ENCODE results near the gene ZYG11A.

Gene ZYG11A

DNA sequence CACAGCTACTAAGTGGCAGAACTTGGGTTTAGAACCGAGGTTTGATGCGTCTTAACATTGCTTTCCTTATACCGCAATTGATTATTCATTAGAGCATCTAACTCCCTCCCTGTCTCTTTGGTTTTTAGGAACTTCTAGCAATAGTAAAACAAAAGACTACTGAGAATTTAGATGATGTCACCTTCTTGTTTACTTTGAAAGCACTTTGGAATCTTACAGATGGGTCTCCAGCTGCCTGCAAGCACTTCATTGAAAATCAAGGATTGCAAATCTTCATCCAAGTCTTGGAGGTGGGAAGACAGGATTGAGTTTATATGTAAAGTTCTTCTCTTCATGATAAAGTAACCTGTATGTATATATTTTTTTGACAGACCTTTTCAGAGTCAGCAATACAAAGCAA, 35.0 kb downstream of the ZYG11A start:
- DNase-seq (ENCODE audit: low read depth) = no peak

DNA sequence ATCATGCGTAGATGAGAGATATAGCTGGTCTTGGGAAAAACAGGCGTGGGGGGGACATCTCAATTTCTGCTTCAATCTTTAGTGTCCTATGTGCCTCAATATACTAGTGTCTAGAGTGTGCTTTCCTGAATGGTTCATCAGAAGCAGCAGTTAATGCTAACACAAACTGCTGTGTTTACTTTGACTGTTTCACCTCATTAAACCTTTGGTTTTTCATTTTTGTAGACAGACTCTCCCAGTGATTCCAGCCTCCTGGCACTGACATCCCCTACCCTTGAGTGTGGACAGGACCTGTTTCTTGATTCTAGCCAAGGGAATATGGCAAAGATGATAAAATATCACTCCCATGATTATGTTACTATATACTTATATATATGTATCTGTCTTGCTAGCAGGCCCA, 37.6 kb downstream of the ZYG11A start:
- DNase-seq (ENCODE audit: low read depth) = no peak

DNA sequence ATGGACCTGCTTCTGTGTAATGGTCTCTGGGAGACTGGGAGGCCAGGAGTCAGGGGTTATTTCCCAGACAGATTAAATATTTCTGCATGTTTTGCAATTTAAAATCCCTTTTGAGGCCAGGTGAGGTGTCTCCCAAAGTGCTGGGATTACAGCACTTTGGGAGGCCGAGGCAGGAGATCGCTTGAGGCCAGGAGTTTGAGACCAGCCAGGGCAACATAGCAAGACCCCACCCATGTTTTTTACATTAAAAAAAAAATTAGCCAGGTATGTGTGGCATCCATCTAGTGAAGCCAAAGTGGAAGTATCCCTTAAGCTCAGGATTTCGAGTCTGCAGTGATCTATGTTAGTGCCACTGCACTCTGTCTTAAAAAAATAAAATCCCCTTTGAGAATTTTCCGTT, 44.9 kb downstream of the ZYG11A start:
- DNase-seq (ENCODE audit: low read depth) = no peak

DNA sequence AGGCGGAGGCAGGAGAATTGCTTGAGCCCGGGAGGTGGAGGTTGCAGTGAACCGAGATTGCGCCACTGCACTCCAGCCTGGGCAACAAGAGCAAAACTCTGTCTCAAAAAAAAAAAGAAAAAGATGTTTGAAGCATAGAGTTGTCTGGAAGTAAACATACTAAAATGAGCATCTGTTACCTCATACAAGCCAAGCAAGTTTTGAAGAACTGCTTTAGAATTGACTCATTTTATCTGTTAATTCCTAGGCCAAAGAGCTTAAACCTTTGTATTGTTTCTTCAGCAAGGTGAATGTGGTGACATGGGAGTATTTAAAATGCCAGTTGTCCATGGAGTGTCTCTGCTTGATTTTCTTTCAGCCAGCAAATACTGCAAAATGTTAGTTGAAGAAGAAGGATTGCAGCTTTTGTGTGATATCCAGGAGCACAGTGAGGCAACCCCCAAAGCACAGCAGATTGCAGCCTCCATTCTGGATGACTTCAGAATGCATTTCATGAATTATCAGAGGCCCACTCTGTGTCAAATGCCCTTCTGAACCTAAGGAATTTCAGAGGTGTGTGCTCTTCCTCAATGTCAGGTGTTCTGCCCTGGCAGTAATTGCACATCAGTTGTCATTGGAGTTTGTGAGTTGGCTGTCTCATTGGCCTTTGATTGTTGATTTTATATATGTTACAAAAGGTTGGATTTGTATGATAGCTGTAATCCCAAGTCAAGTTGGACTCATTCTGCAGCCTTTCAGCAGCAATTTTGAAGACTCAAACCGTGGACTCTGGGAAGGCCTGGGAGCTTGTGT, 50.1 kb downstream of the ZYG11A start:
- no peak for DNase-seq (ENCODE audit: low read depth)

DNA sequence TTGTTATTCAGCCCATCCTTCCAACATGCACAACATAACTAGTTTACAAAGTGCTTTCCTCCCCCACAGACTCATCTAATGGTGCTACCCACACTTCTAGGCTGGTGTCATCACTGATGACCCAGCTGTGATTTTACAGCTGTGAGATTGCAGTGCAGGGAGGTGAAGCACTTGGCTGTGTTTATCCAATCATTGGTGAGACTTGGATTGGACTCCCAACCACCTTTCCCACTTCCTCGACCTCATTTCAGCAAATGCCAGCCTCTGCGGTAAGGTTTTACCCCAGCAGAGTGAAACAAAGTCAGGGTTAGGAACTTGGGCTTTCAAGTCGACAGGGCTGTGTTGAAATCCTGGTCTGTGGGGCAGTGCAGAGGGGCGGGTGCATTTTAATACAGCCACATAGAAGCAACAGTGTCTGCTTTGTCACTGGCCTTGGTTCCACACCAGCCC, 56.9 kb downstream of the ZYG11A start:
- no peak for DNase-seq (ENCODE audit: low read depth)

DNA sequence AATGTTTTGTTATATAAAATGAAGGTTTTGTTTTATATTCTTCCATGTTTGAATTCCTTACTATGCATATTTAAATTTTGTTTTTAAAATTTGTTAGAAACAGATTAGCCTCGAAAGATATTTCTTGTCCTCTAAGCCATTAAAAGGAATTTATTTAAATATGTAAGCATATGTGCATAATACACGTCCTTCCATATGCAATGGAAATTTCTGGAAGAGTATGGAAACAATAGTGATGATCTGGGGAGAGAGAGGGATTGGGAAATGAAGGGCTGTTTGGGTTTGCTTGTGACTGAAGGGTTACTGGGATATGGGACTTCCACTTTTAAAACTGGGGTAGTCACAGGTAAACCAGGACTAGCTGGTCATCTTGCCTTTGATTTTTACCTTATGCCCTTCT, 57.8 kb downstream of the ZYG11A start:
- no peak for DNase-seq (ENCODE audit: low read depth)

DNA sequence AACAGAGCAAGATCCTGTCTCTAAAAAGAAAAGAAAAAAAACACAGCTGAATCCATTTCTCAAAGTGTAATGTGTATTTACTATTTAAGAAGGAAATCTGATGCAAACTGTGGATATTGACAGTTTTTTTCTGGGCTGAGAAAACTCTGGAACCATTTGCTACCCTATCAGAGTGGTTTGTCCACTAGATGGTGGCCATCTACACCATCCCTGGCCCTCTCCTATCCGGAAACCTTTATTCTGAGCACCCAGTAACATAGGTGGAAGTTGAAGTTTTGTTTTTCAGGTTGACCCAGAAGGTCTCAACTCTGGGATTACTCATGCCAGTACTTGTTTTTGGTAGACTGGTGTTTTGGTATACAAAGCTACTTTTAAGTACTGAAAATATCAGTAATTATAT, 58.8 kb downstream of the ZYG11A start:
- DNase-seq (ENCODE audit: low read depth) = no peak

DNA sequence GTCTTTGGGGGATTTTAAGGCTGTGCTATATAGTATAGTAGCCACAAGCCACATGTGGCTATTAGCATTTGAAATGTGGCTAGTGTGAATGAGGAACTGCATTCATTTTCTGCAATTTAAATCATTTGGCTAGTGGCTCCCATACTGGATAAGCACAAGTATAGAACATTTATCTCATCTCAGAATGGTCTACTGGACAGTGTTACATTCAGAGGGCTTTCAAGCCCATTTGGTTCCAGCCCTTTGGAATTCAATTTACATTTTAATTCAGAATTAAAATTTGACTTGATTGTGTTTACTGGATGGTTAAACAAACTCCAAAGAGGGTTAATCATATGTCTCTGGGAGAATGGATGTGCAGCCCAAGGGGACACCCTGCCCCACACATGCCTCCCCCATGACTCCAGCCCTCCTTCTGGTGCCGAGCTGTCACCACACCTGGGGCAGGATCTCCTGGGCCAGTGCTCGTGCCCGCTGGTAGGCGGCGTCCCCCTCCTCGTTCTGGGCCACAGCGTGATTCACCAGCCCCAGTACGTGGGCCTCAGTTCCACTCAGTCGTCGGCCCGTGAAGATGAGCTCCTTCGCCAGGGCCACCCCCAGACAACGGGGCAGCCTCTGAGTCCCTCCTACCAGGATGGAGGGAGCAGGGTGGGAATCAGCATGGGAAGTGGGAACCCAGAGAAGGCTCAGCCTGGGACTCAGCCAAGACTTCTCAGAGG, 61.8 kb downstream of the ZYG11A start:
- no peak for DNase-seq (ENCODE audit: low read depth)

DNA sequence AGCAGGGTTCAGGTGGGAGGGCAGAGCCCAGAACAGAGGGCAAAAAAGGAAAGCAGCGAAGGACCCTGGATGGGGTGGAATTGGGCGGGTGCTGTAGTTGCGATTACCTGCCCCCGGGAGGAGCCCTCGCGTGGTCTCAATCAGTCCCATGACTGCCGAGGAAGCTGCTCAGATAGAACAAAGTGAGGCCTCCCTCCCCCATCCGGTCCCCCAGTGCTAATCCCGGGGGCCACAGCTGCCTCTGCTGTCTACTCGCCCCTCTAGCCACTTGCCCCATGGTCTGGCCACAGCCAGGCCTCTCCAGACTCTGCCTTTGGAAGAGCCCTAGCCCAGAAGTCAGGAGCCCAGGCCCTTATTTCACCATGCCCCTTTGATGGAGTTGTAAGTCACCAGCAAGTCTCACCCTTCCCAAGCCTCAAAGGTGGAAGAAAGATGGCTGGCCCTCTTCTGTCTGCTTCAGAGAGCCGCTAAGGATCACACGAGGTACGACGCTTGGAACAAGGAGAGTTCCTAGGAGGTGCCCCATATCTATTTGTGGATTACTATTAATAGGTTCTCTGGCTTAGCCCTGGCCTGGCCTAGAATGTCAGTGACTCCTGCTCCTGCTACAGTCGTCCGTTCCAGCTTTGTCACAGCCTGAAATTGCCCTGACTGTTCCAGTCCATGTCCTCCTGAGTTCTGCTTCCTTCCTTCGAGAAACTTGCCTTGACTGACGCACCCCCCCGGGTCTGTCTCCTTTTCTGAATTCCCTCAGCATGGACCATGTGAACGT, 62.6 kb downstream of the ZYG11A start:
- DNase-seq (ENCODE audit: low read depth) = no peak

DNA sequence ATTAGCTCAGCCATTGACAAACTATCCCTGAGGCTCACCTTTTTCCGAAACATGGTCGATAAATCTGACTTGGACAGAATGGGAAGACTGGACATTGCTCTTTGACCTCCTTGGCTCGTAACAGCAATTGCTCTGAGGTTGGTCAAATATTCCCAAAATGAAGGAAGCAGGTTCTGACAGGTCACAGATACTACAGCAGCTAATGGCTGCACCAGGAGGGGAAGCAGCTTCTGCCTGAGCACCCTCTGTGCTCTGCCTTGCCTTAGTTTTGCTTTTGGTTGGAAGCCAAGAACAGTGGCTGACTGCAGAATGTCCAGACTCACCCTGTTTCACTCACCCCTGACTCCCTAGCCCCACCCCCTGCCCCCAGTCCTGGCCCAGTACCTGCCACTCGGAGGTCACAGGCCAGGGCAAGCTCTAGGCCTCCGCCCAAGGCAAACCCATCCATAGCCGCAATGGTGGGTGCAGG, 63.6 kb downstream of the ZYG11A start:
- DNase-seq (ENCODE audit: low read depth) = no peak

DNA sequence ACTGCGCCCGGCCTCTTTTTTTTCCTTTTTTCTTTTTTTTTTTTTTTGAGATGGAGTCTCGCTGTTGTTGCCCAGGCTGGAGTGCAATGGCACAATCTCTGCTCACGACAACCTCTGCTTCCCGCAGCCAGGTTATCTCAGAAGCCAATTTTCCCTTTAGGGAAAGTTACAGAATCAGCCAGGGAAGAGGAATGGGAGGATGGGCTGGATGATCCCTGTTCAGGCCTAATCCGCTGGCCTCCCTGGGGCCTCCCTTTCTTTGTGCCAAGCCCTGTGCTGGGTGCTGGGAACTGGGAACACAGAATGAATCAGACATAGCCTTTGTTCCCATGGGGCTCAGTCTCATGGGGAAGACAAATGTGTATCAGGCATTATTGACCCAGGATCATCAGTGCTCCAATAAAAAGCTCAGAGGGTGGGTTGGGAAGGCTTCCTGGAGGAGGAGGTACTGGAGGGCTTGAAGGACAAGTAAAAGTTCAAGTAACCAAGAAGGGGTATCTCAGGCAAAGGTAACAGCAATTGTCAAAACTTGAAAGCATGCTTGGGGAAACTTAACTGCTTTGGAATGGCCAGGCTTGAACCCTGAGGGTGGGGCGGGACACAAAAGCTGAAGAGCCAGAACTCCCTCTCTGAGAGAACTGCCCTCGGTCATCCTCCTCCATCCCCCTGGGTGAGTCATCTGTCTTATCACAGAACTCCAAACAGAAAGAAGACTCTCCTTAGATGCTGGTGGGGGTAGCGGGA, 64.7 kb downstream of the ZYG11A start:
- no peak for DNase-seq (ENCODE audit: low read depth)

DNA sequence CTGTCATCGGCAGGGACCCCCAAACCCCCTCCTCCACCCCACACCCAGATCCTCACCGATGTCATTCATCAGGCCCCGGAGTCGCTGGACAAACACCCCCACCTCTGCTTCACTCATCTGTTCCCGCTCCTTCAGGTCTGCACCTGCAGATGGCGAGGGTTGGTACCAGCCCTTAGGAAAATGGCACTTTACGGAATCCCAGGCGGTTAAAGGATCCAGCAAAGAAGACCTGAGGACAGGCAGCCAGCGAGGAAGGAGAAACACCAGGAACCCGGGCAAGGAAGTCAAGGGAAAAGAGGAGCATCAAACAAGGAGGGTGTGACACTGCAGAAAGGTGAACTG, 65.2 kb downstream of the ZYG11A start:
- no peak for DNase-seq (ENCODE audit: low read depth)

DNA sequence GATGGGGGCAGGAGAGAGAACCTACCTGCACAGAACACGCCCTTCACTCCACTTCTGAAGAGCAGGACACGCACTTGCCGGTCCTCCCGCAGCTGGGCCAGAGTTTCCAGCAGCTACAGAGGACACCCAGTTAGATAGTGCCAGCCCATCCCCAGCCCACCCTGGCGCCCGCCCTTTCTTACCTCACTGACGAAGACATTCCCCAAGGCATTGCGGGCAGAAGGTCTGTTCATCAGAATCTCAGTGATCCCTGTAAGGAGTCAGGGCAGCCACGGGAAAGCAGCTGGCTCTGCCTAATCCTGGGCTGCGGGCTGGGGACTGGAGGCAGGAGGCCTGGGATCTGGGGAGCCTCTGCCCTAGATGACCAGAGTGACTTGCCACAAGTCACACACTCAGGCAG, 69.0 kb downstream of the ZYG11A start:
- no peak for DNase-seq (ENCODE audit: low read depth)

DNA sequence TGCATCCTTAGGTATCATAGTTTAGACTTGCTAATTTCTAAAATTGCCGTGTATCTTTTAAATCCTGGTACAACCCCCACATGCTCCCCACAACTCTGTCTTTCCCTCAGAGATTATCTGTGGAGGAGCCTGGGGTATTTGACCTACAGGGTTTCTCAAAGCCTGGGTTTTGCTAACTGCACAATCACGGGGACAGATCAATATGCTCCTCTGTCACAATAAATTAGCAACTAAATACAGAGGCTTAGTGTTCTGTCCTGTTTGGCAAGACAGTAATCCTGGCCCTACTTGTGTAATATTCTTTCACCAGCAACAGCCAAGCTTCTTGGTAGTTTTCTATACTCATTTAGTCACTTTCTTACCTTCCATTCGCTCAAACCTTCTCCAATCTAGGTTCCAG, 70.5 kb downstream of the ZYG11A start:
- DNase-seq (ENCODE audit: low read depth) = no peak

DNA sequence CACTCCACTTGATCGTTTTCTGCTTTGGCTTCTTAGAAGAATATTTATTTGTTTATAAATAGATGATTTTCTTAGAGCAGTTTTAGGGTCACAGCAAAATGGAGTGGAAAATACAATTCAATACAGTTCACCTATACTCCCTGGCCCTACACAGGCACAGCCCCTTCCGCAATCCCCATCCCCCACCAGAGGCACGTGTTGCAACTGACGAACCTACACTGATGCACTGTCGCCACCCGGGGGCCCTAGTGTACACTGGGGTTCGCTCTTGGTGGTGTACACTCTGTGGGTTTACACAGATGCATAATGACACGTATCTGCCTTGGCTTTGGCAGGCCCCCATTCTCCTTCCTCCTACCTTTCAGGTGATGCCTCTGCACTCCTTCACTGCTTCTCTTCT, 71.0 kb downstream of the ZYG11A start:
- DNase-seq (ENCODE audit: low read depth) = no peak

DNA sequence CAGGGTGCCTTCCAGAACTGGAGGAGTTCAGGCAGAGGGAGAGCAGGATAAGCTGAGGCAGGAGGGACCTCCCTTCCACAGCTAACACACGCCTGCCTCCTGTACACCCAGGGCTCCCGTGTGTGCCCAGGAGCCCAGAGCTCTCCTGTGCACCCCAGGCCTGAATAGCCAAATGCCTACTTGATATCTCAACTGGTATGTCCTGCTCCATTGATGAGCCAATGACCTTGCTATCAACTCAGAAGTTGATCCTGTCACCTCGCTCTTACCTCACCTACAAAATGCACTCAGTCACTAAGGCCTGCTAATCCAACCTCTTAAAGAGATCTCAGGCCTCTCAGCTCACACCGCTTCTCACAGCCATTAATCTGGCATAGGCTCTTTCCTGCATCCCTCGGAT, 71.9 kb downstream of the ZYG11A start:
- no peak for DNase-seq (ENCODE audit: low read depth)

DNA sequence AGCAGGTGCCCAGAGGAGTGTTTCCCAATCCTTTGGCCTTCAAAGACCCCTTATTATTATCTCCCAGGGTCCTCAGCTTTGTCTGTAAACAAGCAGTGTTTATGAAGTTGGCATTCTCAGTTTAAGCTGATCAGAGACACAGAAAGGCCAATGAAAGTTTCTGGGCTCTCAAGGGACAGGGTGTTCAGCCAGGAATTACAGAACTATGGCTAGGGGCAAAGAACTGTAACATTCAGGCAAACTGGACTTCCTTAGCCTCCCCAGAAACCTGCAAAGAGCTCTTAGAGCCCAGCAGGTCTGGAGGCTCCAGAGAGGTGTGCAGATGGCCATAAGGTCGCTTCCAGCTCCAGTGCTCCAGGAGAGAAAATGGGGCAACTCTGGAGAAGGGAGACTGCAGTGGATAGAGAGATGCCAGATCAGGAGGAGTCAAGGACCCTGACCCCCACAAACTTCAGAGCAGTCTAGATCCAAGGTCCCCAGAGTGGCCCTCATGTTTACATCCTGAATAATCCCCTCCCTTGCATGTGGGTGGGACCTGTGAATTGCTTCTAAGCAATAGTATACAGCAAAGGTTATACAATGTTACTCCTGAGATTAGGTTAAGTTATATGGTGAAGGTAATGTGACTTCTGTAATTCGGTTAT, 72.8 kb downstream of the ZYG11A start:
- no peak for DNase-seq (ENCODE audit: low read depth)

DNA sequence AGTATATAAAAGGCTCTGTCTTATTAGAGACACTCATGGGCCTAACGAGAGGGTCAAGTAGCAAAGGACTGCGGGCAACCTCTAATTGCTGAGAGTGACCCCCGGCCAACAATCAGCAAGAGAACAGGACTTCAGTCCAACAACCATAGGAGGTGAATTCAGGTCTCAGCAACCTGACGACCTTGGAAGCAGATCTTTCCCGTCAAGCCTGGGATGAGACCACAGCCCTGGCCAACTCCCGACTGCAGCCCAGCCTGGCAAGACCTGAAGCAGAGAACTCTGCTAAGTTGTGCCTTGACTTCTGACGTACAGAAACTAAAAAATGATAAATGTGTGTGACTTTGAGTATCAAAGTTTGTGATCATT, 73.3 kb downstream of the ZYG11A start:
- DNase-seq (ENCODE audit: low read depth) = no peak

DNA sequence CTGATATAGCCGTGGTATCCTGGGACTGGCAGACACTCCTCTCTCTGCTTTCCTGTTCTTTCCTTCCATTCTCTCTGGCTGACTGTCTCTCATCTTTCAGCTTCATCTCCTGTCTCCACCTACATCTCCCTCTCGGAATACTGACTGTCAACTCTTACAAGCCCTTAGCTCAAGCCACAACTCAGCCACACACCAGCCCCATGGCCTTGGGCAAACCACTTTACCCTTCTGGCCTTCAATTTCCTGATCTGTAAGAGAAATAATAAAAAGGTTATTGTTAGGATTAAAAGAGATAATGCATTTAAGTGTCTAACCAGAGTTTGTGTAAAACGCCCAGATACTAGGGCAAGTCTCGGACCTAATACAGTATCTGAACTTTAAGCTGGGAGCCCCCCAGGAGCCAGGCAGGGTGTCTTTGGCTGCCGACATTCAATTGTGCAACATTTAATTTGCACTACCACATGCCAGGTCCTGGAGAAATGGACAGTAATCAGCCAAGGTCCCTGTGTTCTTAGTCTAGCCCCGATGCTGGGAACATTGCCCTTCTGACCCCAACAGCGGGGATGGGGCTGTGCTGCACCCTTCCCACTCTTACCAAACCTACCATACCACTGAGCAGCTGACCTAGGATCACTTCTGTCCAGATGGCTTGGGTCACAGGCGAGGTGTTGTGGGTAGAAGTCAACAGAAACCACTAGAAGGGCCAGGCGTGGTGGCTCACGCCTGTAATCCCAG, 73.8 kb downstream of the ZYG11A start:
- no peak for DNase-seq (ENCODE audit: low read depth)

DNA sequence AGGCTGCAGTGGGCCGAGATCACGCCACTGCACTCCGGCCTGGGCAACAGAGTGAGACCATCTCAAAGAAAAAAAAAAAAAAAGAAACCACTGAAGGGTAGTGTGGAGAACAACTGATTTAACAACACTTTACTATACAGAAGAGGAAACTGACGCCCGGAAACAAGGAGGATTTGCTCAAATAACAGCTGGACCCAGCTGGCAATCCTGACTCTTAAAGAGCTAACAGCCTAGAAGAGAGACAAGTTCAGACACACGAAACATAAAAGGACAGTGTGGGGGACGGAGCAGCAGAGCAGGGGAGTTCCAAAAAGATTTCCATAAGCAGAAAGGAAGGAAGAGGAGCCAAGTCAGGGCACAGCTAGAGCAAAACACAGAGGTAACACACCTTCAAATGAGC, 74.6 kb downstream of the ZYG11A start:
- no peak for DNase-seq (ENCODE audit: low read depth)

DNA sequence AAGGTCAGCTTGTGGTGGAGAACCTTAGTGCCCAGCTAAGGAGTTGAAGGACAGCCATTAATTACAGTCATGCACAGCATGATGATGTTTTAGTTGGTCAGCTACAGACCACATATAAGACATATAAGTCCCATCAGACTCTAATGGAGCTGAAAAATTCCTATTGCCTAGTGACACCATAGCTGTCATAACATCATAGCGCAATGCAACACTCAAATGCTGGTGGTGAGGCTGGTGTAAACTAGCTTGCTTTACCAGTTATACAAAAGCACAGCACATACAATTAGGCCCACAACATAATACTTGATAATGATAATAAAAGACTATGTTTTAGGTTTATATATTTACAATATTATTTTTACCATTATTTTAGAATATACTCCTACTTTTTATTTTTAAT, 75.0 kb downstream of the ZYG11A start:
- DNase-seq (ENCODE audit: low read depth) = no peak
